Cardiac septum (tissue), 1 donor: ENCODE measurements around the gene TBC1D30. TPM values are rescaled to one million over a fixed set of nuclear protein-coding genes. Genes with fewer than 3 reads are reported as not detected.
A peak's percentile ranks its signal among the peaks of the same experiment; 100 is the strongest.
"Not testable (repeated sequence)": the region's sequence is repeated elsewhere in the genome, so short reads cannot be mapped to it uniquely, and the experiment has no call there.

Experiments
- DNase-seq: peaks from one replicate; pipeline ENCODE4 v3.0.0-alpha.2; 2020; ENCODE audit warnings: low spot score
- intact Hi-C: fragments of 100-400 bp; cut with DNase I; formaldehyde crosslinking; loops from one replicate; pipeline ENCODE4 v1.14.0; 2022
- long read RNA-seq: library from polyadenylated mRNA; unstranded; transcript quantifications from one replicate; pipeline ENCODE4 v2.0.0, GENCODE V29; 2021
- total RNA-seq: library from RNA; stranded (reverse); fragmentation: NEBNext Ultra II Directional; extraction: Animal tissue kit (Norgen Biotek cat#: 25700); gene quantifications from one replicate; pipeline ENCODE4 v1.2.1, GENCODE V29; 2021
- donor health status: DM: no; HTN: no; CAD: no.

TBC1D30 gene, protein sequence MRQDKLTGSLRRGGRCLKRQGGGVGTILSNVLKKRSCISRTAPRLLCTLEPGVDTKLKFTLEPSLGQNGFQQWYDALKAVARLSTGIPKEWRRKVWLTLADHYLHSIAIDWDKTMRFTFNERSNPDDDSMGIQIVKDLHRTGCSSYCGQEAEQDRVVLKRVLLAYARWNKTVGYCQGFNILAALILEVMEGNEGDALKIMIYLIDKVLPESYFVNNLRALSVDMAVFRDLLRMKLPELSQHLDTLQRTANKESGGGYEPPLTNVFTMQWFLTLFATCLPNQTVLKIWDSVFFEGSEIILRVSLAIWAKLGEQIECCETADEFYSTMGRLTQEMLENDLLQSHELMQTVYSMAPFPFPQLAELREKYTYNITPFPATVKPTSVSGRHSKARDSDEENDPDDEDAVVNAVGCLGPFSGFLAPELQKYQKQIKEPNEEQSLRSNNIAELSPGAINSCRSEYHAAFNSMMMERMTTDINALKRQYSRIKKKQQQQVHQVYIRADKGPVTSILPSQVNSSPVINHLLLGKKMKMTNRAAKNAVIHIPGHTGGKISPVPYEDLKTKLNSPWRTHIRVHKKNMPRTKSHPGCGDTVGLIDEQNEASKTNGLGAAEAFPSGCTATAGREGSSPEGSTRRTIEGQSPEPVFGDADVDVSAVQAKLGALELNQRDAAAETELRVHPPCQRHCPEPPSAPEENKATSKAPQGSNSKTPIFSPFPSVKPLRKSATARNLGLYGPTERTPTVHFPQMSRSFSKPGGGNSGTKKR
- total RNA-seq, result 1.8 TPM
- long read RNA-seq, partial matches to known transcripts, result 2 of 3 reads
- long read RNA-seq, other reads (novel, unspliced or antisense), result 1 of 3 reads

- intact Hi-C loops, result no loop called here
- DNase-seq, result no peak
Observed at GRCh38 chr12:64824500-64825142, at the start of gene TBC1D30. TSS of gene TBC1D30 (plus strand) at chr12:64824647. CDS start at chr12:64824880, 233 bp downstream.

GRCh38 chr12:64775147-64775736 is 49.2 kb upstream of the TBC1D30 start:
- DNase-seq, intact Hi-C loops: not testable (repeated sequence)

DNA sequence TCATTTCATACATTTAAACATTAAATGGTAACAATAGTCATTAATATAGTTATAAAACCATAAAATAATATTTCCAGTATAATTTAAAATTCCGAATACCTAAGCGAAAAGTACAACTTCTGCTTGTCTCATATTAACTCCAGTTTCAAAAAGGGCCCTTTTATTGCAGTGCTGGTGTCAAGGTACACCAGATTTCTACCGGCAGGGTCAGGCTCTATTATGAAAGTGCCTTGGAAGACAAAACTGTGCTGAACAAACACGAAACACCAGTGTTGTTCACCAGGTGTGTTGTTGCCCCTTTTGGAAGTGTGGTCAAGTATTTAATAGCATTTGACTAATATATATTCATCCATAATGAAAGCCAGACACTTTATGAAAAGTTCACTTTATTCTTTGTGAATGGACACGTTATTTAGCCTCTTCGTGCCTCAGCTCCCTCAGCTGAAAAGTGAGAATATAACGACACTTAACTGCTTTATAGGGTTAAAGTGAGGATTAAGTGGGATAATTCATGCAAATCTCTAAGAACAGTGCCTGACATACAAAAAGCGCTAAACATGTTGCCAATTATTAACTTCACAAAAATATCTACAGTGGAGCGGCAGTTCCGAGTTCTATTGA is 45.0 kb upstream of the TBC1D30 start:
- no peak for DNase-seq
- intact Hi-C loops, result no loop called here

- intact Hi-C loops, result no loop called here
Observed at GRCh38 chr12:64780132-64780530, 44.3 kb upstream of the TBC1D30 start.

GRCh38 chr12:64780531-64781279 is 43.7 kb upstream of the TBC1D30 start:
- intact Hi-C loops, result no loop called here
- peak; percentile 79 for DNase-seq

More at GRCh38 chr12:64780132-64780530, 44.3 kb upstream of the TBC1D30 start:
- no peak for DNase-seq

DNA sequence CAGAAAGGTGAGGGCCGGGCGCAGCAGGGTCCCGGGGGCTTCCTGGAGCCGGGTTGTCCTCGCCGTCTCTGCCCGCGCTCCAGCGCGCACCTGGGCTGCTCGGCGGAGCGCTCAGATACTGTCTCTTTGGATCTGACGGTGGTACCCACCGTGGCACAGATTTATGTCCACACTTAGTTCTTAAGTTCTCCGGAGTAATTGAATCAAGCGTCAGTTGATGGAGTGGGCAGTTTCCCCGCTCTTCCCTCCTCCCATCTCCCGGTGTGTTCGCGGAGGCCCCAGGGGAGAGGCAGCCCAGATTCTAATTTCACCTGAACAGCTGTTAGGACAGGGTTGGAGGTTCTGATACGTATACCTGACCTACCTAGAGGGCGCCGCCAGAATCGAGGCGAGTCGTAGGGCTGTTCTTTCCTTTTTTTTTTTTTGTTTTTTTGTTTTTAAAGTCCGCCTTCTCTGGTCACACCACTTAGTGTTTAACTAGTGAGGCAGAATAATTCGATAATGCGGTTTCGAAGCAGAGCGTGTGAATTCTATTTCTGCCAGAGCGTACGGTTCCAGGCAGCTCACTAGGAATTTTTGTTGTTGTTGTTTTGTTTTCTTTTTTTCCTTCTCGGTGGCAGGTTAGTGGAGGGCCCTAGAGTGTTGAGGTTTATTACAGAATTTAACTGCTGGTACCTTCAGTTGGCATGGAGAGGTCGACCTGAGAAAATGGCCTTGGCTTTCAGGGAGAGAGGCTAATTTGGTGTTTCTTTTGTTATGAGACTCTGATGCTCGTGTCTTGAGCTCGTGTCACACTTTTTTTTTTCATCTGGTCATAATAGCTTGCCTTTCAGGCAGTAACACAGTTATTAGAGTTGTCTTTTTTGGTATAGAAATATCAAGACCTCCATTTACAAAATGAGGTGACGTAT is 42.9 kb upstream of the TBC1D30 start:
- intact Hi-C loops, result no loop called here
- DNase-seq, result no peak

GRCh38 chr12:64782191-64782876 is 42.1 kb upstream of the TBC1D30 start:
- intact Hi-C loops, result no loop called here
- no peak for DNase-seq

DNA sequence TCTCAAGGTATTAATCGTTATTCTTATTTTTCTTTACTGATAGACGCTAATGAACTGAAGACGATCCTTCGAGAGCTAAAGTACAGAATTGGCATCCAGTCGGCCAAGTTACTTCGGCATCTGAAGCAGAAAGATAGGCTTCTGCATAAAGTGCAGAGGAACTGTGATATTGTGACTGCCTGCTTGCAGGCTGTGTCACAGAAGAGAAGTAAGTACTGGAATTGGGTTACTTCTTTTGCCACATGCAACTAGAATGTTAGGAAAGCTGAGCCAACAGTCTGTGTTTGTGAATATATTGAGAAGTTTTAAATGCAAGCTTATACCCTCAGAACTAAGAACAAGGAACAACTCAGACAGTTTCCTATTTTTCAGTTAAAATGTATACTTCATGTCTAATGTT is 38.6 kb upstream of the TBC1D30 start:
- DNase-seq, result no peak
- intact Hi-C loops, result no loop called here

- DNase-seq, result no peak
- intact Hi-C loops, result no loop called here
Observed at GRCh38 chr12:64790166-64790565, 34.3 kb upstream of the TBC1D30 start.

GRCh38 chr12:64791036-64791435 is 33.4 kb upstream of the TBC1D30 start:
- no peak for DNase-seq
- intact Hi-C loops, result no loop called here

DNA sequence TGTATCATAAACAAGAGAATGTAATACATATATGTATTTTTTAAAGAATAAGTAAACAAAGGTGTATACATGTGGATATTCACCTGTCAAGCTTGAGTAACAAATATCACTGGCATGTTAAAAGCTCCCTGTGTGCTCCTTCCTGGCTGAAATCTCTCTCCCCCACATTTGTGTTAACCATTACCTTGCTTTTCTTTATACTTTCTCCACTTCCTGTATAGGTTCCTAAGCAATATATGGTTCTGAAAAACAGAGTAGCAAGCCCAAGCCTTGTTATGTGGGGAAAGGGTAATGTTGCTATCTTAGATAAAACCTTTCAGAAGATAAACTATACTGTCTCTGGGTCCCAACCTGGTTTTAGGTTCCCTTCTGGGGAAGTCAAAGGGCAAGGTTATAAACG is 32.3 kb upstream of the TBC1D30 start:
- intact Hi-C loops, result no loop called here
- DNase-seq, result no peak

GRCh38 chr12:64793610-64794009 is 30.8 kb upstream of the TBC1D30 start:
- intact Hi-C loops, result no loop called here
- DNase-seq, result no peak

DNA sequence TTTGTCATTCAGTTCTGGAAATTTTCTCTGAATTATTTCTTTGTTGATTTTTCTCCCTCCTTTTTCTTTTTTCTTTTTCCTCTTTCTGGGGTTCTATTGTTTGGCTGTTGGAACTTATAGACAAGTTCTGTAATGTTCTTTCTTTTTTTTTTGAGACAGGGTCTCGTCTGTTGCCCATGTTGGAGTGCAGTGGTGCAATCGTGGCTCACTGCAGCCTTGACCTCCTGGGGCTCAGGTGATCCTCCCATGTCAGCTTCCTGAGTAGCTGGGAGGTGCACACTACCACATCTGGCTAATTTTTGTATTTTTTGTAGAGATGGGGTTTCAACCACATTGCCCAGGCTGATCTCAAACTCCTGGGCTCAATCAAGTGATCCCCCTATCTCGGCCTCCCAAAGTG is 30.1 kb upstream of the TBC1D30 start:
- no peak for DNase-seq
- intact Hi-C loops, result no loop called here

DNA sequence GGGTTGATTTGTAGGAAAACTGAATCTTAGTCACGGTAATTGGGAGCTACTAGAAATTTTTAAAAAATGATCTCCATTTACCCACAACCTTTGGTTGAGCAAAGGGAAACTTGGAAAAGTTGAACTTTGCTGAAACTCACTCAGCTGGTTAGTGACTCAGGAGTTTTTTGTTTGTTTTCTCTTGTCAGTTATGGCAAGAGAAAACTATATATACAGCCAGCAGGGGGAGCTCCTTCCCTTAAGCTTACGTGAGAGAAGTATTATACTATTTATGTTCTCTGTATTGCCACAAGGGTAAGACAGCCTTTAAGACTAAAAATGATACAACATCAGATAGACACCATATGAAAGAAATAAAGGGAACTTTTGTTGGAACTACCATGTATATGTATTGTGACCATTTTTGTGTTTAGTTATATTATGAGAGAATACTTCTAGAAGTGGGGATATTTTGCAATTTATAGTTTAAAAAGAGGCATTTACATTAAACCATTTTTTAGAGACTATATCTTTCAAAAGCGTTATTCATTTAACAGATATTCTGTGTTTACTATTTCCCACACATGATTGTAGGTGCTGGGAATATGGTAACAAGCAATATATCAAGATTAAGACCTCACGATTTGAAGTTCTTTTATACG is 28.1 kb upstream of the TBC1D30 start:
- no peak for DNase-seq
- intact Hi-C loops, result no loop called here

GRCh38 chr12:64797156-64797555 is 27.3 kb upstream of the TBC1D30 start:
- DNase-seq, result no peak
- intact Hi-C loops, result no loop called here

DNA sequence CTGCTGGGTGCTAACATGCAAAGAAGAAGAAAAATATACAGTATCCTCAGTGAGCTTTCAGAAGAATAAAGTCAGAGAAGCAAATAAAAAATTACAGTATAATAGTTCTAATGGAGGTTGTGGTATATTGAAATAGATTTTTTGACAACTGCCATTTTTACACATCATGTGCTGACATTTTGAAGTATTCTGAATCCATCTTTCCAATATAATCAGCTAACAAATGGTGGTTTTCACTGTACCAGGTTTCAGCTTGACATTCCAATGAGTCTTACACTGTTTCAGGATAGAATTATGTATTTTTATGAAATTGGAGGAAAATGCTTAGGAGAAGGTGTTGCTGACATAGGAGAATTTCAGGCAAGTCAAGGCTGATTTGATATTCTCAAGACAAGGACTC is 26.3 kb upstream of the TBC1D30 start:
- intact Hi-C loops, result no loop called here
- DNase-seq, result no peak

DNA sequence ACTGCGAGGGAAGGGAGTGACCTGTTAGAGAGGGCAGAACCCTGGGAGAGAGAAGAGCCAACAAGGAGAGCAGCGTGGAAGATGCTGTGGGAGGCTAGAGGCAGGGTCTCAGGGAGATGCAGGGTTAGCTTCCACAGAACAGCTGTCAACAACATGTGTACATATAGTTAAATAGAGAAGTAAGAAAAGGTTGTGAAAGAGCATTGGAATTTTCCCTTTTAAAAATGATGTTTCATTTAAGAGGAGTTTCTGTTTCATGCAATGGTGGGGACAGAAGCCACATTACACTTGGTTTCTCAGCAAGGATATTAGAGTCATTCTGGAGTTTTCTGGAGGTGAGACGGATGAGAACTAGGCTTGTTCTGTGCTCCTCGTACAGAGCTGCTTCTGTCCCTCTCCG is 23.8 kb upstream of the TBC1D30 start:
- intact Hi-C loops, result no loop called here
- no peak for DNase-seq
